ENCODE data around the gene SCN4B. TPM values are rescaled to one million over a fixed set of nuclear protein-coding genes. Genes with fewer than 3 reads are reported as not detected.
A peak's percentile ranks its signal among the peaks of the same experiment; 100 is the strongest.

SCN4B gene
- total and polyA plus RNA-seq, 8 donors, result 2.2 to 10.1 (median 7.5) TPM

- no peak for ATAC-seq
- Histone ChIP-seq H3K27ac (no peak overlapping the region), H3K36me3 (no peaks in the 10 kb centered on the region), H3K4me3 (no peak overlapping the region), H3K4me1 (no peaks in the 10 kb centered on the region), H3K27me3 (peaks cover 0 to 40% of the 10 kb centered on the region in 2 donors), H3K9me3 (no peaks in the 10 kb centered on the region)
- TF ChIP-seq CTCF (IDR thresholded peaks at IDR 0.05), result no peak
- intact Hi-C loops (cut with DNase I), result no loop called here
- no peak for DNase-seq
Measured at GRCh38 chr11:118163494-118163893, 10.9 kb upstream of the SCN4B start.

GRCh38 chr11:118162846-118163245 lies 10.2 kb upstream of the SCN4B start:
- Histone ChIP-seq H3K9me3 (no peaks in the 10 kb centered on the region), H3K36me3 (no peaks in the 10 kb centered on the region), H3K27me3 (peaks cover 0 to 40% of the 10 kb centered on the region in 2 donors), H3K27ac (no peak overlapping the region), H3K4me3 (no peak overlapping the region), H3K4me1 (no peaks in the 10 kb centered on the region)
- intact Hi-C loops (cut with DNase I), result no loop called here
- DNase-seq, result no peak
- no peak for TF ChIP-seq CTCF (IDR thresholded peaks at IDR 0.05)
- ATAC-seq, result no peak

- TF ChIP-seq CTCF (IDR thresholded peaks at IDR 0.05), result no peak
- H3K4me1 ChIP-seq, result no peaks in the 10 kb centered on the region
- intact Hi-C loops (cut with DNase I), result no loop called here
- ATAC-seq (no peak), DNase-seq (peak in 1 of 4 donors; percentile 3)
- no peak overlapping the region for H3K27ac ChIP-seq
- H3K4me3 ChIP-seq, result no peak overlapping the region
- H3K9me3 ChIP-seq, result no peaks in the 10 kb centered on the region
- peaks cover 9 to 48% of the 10 kb centered on the region in 2 donors for H3K27me3 ChIP-seq
- H3K36me3 ChIP-seq, result no peaks in the 10 kb centered on the region
Measured at GRCh38 chr11:118161786-118162185, 9.2 kb upstream of the SCN4B start.

GRCh38 chr11:118157186-118157895 lies 4.7 kb upstream of the SCN4B start:
- Histone ChIP-seq H3K36me3 (no peaks in the 10 kb centered on the region), H3K27ac (no peak overlapping the region)
- no peak for ATAC-seq

More at GRCh38 chr11:118157186-118157895, 4.7 kb upstream of the SCN4B start:
- Histone ChIP-seq H3K4me3 (no peak overlapping the region), H3K4me1 (peaks cover 7 to 22% of the 10 kb centered on the region in 2 donors), H3K27me3 (peaks cover 45 to 72% of the 10 kb centered on the region in 2 donors), H3K9me3 (no peaks in the 10 kb centered on the region)
- intact Hi-C loops (cut with DNase I), result no loop called here
- peak in 1 of 4 donors; percentile 23 for DNase-seq
- TF ChIP-seq CTCF (IDR thresholded peaks at IDR 0.05), result no peak
